HG03097 (cell line): ENCODE data around the gene KRT83.
"Not testable (repeated sequence)": the region's sequence is repeated elsewhere in the genome, so short reads cannot be mapped to it uniquely, and the experiment has no call there.

Source experiments
- ATAC-seq: cut with Tn5 transposase; IDR thresholded peaks from one replicate; pipeline ENCODE4 v1.9.1; 2021; ENCODE audit not compliant: unreplicated experiment, low FRiP score

KRT83 gene

GRCh38 chr12:52354200-52354599 lies 33.0 kb upstream of the KRT83 start:
- no peak for ATAC-seq

- ATAC-seq = no peak
Observed at GRCh38 chr12:52353766-52354165, 32.6 kb upstream of the KRT83 start.

GRCh38 chr12:52352951-52353350 lies 31.8 kb upstream of the KRT83 start:
- ATAC-seq = no peak

GRCh38 chr12:52351196-52352059 lies 30.2 kb upstream of the KRT83 start:
- no peak for ATAC-seq

GRCh38 chr12:52350786-52351185 lies 29.6 kb upstream of the KRT83 start:
- ATAC-seq = no peak

GRCh38 chr12:52350021-52350620 lies 28.9 kb upstream of the KRT83 start:
- ATAC-seq = no peak

- no peak for ATAC-seq
Observed at GRCh38 chr12:52349196-52349595, 28.0 kb upstream of the KRT83 start.

GRCh38 chr12:52347551-52348510 lies 26.6 kb upstream of the KRT83 start:
- no peak for ATAC-seq

- no peak for ATAC-seq
Observed at GRCh38 chr12:52347016-52347415, 25.8 kb upstream of the KRT83 start.

GRCh38 chr12:52346593-52346992 lies 25.4 kb upstream of the KRT83 start:
- no peak for ATAC-seq

GRCh38 chr12:52345041-52345440 lies 23.8 kb upstream of the KRT83 start:
- not testable (repeated sequence) for ATAC-seq

GRCh38 chr12:52344111-52344510 lies 22.9 kb upstream of the KRT83 start:
- no peak for ATAC-seq

- ATAC-seq = no peak
Observed at GRCh38 chr12:52343550-52343949, 22.4 kb upstream of the KRT83 start.

- no peak for ATAC-seq
Observed at GRCh38 chr12:52342781-52343490, 21.7 kb upstream of the KRT83 start.

- no peak for ATAC-seq
Observed at GRCh38 chr12:52341066-52341580, 19.9 kb upstream of the KRT83 start.

- ATAC-seq = no peak
Observed at GRCh38 chr12:52338241-52338960, 17.2 kb upstream of the KRT83 start.

GRCh38 chr12:52337054-52337453 lies 15.9 kb upstream of the KRT83 start:
- ATAC-seq = no peak

GRCh38 chr12:52336641-52337040 lies 15.4 kb upstream of the KRT83 start:
- no peak for ATAC-seq

- no peak for ATAC-seq
Observed at GRCh38 chr12:52335598-52336262, 14.5 kb upstream of the KRT83 start.
